ENCODE measurements around the gene CHST13.

The CHST13 gene

DNA sequence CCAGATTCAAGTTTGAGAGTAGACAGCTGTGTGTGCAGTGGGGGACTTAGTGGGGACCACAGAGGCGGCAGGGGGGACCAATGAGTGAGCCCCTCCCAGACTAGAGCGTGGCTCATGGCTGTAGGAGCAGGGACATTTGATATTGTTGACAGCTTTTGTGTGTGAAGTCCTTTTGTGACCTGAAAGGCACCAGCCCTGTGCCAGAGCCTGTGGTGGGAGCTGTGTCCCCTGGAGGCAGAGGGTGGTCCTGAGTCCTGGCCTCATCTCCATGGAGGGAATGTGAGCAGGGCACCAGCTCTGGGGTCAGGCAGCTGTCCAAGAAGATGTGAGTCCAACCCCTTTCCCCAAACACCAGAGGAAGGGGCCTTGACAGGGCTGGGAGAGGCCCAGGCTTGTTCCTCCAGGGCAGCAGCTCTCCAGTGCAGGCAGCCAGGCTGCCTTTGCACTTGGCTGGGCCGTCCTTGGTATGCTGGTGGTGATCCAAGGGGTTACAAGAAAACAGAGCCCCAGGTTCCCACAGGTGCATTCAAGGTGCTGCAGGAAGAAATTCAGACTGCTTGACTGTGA lies 44.9 kb downstream of the CHST13 start:
- H3K27ac ChIP-seq, result no peak overlapping the region
- TF ChIP-seq, protein P1, sequence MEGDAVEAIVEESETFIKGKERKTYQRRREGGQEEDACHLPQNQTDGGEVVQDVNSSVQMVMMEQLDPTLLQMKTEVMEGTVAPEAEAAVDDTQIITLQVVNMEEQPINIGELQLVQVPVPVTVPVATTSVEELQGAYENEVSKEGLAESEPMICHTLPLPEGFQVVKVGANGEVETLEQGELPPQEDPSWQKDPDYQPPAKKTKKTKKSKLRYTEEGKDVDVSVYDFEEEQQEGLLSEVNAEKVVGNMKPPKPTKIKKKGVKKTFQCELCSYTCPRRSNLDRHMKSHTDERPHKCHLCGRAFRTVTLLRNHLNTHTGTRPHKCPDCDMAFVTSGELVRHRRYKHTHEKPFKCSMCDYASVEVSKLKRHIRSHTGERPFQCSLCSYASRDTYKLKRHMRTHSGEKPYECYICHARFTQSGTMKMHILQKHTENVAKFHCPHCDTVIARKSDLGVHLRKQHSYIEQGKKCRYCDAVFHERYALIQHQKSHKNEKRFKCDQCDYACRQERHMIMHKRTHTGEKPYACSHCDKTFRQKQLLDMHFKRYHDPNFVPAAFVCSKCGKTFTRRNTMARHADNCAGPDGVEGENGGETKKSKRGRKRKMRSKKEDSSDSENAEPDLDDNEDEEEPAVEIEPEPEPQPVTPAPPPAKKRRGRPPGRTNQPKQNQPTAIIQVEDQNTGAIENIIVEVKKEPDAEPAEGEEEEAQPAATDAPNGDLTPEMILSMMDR (conservative IDR thresholded peaks at IDR 0.05), result no peak

DNA sequence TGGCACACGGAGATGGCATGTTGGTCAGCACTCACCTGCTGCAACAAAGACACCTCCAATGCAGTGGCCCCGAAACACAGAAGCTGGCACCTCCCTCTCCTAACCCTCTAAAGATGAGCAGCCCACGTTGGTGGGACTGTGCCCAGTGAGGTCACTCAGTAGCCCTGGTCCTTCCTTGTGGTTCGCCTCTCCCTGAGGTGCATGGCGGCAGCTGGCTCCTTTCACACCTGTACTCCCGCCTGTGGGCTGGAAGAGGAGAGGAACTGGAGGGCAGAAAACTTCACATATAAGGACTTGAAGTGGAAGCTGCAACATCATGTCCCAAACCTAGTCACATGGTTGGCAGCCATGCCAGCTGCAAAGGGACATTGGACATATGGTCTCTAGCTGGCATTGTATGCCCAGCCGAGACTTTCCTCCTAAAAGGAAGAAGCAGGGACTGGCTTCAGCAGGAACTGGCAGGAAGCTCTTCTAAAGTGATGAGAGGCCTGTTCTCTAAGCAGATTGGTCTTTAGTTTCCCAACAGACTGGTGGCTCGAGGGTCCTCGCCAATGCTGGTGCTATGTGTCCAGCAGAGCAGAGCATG lies 45.5 kb downstream of the CHST13 start:
- TF ChIP-seq, protein P1 (conservative IDR thresholded peaks at IDR 0.05), result no peak
- no peak overlapping the region for H3K27ac ChIP-seq

DNA sequence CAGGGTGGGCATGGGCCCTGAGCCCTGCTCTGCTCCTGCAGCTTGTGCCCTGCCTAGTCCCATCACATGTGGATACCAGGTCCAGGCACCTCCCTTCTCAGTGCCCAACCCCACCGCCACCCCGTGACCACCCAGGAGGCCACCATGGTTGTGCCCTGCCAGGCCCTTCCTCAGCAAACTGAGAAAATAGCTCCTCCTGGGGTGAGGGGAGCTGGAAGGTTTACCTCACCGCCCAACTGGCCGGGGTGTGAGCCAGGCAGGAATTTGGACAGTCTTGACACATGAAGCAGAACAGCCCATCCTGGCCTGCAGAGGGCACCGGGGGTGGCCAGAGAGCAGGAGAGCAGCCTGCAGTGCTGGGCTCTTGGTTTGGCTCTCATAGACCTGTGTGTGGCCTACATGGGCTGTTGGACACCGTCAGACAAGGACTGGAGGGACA lies 46.2 kb downstream of the CHST13 start:
- TF ChIP-seq, protein P1 (conservative IDR thresholded peaks at IDR 0.05), result no peak

DNA sequence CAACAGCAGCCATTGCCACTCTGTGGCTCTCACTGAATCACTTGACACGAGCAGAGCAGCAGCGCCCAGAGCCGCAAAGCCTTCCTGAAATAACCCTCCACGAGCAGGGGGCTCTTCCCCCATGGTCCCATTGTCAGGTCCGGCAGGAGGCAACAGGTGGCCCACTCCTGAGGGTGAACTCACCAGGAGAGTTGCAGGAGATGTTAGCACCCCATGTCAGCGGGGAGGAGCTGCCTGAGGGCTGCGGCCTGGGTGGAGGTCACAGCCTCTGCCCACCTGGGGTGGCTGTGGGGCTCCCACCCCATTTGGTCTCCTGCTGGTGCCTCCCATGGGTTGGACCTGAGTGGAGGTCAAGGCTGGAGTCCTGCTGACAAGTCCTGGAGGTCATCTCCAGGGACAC lies 47.1 kb downstream of the CHST13 start:
- TF ChIP-seq, protein P1 (conservative IDR thresholded peaks at IDR 0.05), result no peak
- H3K27ac ChIP-seq, result no peak overlapping the region

More for the DNA sequence above, 46.2 kb downstream of the CHST13 start:
- no peak overlapping the region for H3K27ac ChIP-seq

DNA sequence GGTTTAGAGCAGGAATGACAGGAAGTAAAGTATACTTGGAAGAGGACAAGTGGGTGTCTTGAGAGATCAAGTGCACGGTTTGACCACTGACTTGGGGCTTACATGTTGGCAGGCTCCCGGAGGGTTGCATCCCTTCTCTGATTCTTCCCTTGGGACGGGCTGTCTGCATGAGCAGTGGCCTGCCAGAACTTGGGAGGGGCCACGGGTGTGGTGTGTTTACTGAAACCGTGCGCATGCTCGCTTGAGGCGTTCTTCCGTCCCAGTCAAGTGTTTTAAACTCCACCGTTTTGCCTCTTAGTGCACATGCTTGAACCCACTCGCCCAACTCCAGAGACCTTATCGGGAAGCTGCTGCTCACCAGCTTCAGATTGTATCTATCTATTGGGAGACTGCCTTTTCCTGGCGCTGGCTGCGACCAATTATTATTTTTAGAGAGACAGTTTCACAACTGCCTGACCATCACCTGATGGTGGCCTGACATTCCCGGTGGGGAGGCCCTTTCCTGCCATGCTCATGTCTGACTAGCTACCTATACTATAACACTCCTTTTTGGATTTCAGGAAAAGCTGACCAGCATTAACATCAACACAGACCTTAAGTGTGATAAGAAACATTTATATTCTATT lies 49.6 kb downstream of the CHST13 start:
- TF ChIP-seq, protein P1 (conservative IDR thresholded peaks at IDR 0.05), result no peak
- H3K27ac ChIP-seq, result no peak overlapping the region

DNA sequence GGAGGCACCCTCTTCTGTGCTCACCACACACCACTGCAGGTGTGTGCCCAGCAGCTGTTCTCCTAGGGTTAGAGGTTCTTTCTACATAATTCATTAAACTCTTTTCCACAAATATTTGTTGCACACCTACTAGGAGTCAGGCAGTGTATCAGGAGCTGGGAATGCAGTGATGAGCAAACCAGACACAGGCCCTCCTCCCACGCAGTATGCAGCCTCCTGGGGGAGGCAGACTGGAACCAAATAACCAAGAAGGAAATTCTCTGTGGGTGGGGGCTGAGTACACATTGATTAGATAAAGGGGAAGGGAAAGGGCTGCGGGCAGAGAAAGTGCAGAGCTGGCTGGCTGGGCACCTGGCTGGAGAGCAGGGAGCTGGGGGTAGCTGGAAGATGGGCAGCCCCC lies 53.3 kb downstream of the CHST13 start:
- TF ChIP-seq, protein P1 (conservative IDR thresholded peaks at IDR 0.05), result no peak
- no peak overlapping the region for H3K27ac ChIP-seq

DNA sequence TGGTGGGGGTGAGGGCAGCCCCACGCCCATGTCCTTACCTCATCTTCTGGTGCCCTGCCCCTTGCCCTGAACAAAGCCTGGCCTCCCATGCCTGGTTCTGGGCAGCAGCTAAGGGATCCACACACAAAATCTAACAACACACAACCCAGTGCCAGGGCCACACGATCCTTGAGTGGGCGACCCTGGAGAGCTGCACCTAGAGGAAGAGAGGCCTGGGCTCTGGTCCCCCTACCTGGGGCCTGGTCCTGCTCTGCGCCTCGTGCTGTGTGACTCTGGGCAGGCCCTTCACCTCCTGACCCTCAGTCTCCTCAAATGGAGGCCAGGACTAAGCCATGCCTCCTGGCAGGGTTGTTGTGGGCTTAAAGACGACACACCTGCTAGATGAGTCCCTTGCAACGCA lies 54.7 kb downstream of the CHST13 start:
- TF ChIP-seq, protein P1 (conservative IDR thresholded peaks at IDR 0.05), result no peak
- no peak overlapping the region for H3K27ac ChIP-seq
